A549 (cell line): ENCODE measurements around the gene PRR12. TPM values are rescaled to one million over a fixed set of nuclear protein-coding genes. Genes with fewer than 3 reads are reported as not detected.
A peak's percentile ranks its signal among the peaks of the same experiment; 100 is the strongest.

ENCODE experiments used
- ATAC-seq, 2 experiments: fragments of 200-7000 bp in 1 of 2; fragments of >200 bp in 1 of 2; cut with Nextera tagmentation in 1 of 2; cut with Tn5 transposase in 1 of 2; 3 replicates each; pipeline versions ENCODE4 v1.8.0 to v1.9.1; 2018 to 2020; ENCODE audit warnings: mild to moderate bottlenecking in 1 of 2, moderate library complexity in 1 of 2
- CTCF ChIA-PET: fragments of 300-600 bp; sonication (Branson Sonifier 250); formaldehyde crosslinking; extraction: SDS; loops from one replicate; lab custom pipeline; 2021; ENCODE audit warnings: antibody characterized with exemption, inconsistent platforms; lab: Yijun Ruan, JAX
- POLR2A ChIA-PET: fragments of 350-600 bp; formaldehyde crosslinking; extraction: SDS; loops from one replicate; lab custom pipeline; 2021; ENCODE audit warnings: antibody characterized with exemption, inconsistent platforms; lab: Yijun Ruan, JAX
- DNase-seq, 2 experiments: peaks; one replicate each; pipeline versions ENCODE4 v3.0.0 to v3.0.0-alpha.2; 2011 to 2016; ENCODE audit warnings: low read depth in 1 of 2, low spot score in 1 of 2
- FAIRE-seq: peaks from 2 replicates; lab custom pipeline; 2011; peaks lifted over from hg19 to GRCh38; lab: Jason Lieb, UNC
- H3K27ac ChIP-seq, 2 experiments: fragments of >200 bp; sonication (Bioruptor Twin); formaldehyde crosslinking; 3 replicates each; pipeline ENCODE4 v1.5.1; 2016 to 2017
- H3K4me1 ChIP-seq: fragments of >200 bp; sonication (Bioruptor Twin); formaldehyde crosslinking; 3 replicates; pipeline ENCODE4 v1.6.1; 2016
- H3K4me2 ChIP-seq: fragments of >200 bp; sonication (Bioruptor Twin); formaldehyde crosslinking; 3 replicates; pipeline ENCODE4 v1.6.1; 2016
- H3K4me3 ChIP-seq: fragments of >200 bp; sonication (Bioruptor Twin); formaldehyde crosslinking; 3 replicates; pipeline ENCODE4 v1.5.1; 2016
- H3K9me3 ChIP-seq: fragments of >200 bp; sonication (Bioruptor Twin); formaldehyde crosslinking; 3 replicates; pipeline ENCODE4 v1.6.1; 2016
- BCL3 ChIP-seq: fragments of >200 bp; sonication (Bioruptor Twin); formaldehyde crosslinking; IDR thresholded peaks from 3 replicates; pipeline ENCODE4 v1.6.1; 2016
- BHLHE40 ChIP-seq: IDR thresholded peaks from 2 replicates; pipeline ENCODE4 v1.6.1; 2012; ENCODE audit warnings: low read depth, low read length, inconsistent platforms
- CBX2 ChIP-seq: fragments of 200-600 bp; sonication (generic); IDR thresholded peaks from 2 replicates; pipeline ENCODE4 v1.6.1; 2016; ENCODE audit warnings: low read depth, mild to moderate bottlenecking, borderline replicate concordance
- CBX8 ChIP-seq: fragments of 200-600 bp; sonication (generic); IDR thresholded peaks from 2 replicates; pipeline ENCODE4 v1.6.1; 2016
- CEBPB ChIP-seq, 2 experiments: fragments of >200 bp in 1 of 2; sonication (Bioruptor Twin) in 1 of 2; formaldehyde crosslinking in 1 of 2; IDR thresholded peaks; 2 replicates each; pipeline ENCODE4 v1.6.1; 2012 to 2016
- CHD2 ChIP-seq: fragments of 150-350 bp; IDR thresholded peaks from 2 replicates; pipeline ENCODE4 v1.6.1; 2014; ENCODE audit warnings: low read length; ENCODE audit not compliant: partially characterized antibody
- CTCF ChIP-seq: fragments of >200 bp; sonication (Bioruptor Twin); formaldehyde crosslinking; IDR thresholded peaks from 3 replicates; pipeline ENCODE4 v1.5.1; 2016
- E2F6 ChIP-seq: IDR thresholded peaks from 2 replicates; pipeline ENCODE4 v1.6.1; 2012; ENCODE audit warnings: low read depth, borderline replicate concordance
- EP300 ChIP-seq, 2 experiments: fragments of >200 bp; sonication (Bioruptor Twin); formaldehyde crosslinking; IDR thresholded peaks; 2 replicates in 1 of 2; 3 replicates in 1 of 2; pipeline ENCODE4 v1.6.1; 2016 to 2017
- FOSL2 ChIP-seq, 2 experiments: fragments of 450-650 bp in 1 of 2; fragments of >200 bp in 1 of 2; sonication (Bioruptor Twin) in 1 of 2; formaldehyde crosslinking; IDR thresholded peaks; 2 replicates each; pipeline versions ENCODE4 v1.5.0 to v1.6.1; 2016 to 2020; ENCODE audit warnings: mild to moderate bottlenecking in 1 of 2, moderate library complexity in 1 of 2
- GATA3 ChIP-seq: IDR thresholded peaks from 2 replicates; pipeline ENCODE4 v1.6.1; 2012; ENCODE audit warnings: borderline replicate concordance
- HEYL ChIP-seq: fragments of 250-450 bp; sonication (Bioruptor Pico); IDR thresholded peaks from 2 replicates; pipeline ENCODE4 v1.8.0; 2021; ENCODE audit warnings: mild to moderate bottlenecking, moderate library complexity
- HMGXB4 ChIP-seq: fragments of 250-450 bp; sonication (Bioruptor Pico); IDR thresholded peaks from 2 replicates; pipeline ENCODE4 v1.5.0; 2021; ENCODE audit warnings: mild to moderate bottlenecking, moderate library complexity, borderline replicate concordance
- HOXA7 ChIP-seq: fragments of 250-450 bp; sonication (Bioruptor Pico); IDR thresholded peaks from 2 replicates; pipeline ENCODE4 v1.5.0; 2020; ENCODE audit warnings: mild to moderate bottlenecking, moderate library complexity
- HOXB5 ChIP-seq: fragments of 250-450 bp; sonication (Bioruptor Pico); IDR thresholded peaks from 2 replicates; pipeline ENCODE4 v1.5.0; 2020; ENCODE audit warnings: mild to moderate bottlenecking, moderate library complexity
- JUN ChIP-seq, 2 experiments: fragments of >200 bp; sonication (Bioruptor Twin); formaldehyde crosslinking; IDR thresholded peaks; 2 replicates in 1 of 2; 3 replicates in 1 of 2; pipeline ENCODE4 v1.6.1; 2016 to 2017
- JUNB ChIP-seq: fragments of >200 bp; sonication (Bioruptor Twin); formaldehyde crosslinking; IDR thresholded peaks from 2 replicates; pipeline ENCODE4 v1.6.1; 2016
- KDM1A ChIP-seq: fragments of 200-600 bp; sonication (generic); IDR thresholded peaks from 2 replicates; pipeline ENCODE4 v1.6.1; 2016; ENCODE audit warnings: low read depth, mild to moderate bottlenecking
- KDM5A ChIP-seq: fragments of 200-600 bp; sonication (generic); IDR thresholded peaks from 2 replicates; pipeline ENCODE4 v1.6.1; 2016; ENCODE audit warnings: antibody characterized with exemption, mild to moderate bottlenecking
- MAFK ChIP-seq: fragments of 450-650 bp; IDR thresholded peaks from 2 replicates; pipeline ENCODE4 v1.6.1; 2014; ENCODE audit not compliant: partially characterized antibody
- MAX ChIP-seq: IDR thresholded peaks from 2 replicates; pipeline ENCODE4 v1.6.1; 2012
- MAZ ChIP-seq: fragments of 150-350 bp; IDR thresholded peaks from 2 replicates; pipeline ENCODE4 v1.6.1; 2014; ENCODE audit warnings: antibody characterized with exemption, low read depth, low read length, borderline replicate concordance
- MYC ChIP-seq: IDR thresholded peaks from 2 replicates; pipeline ENCODE4 v1.6.1; 2012; ENCODE audit warnings: mild to moderate bottlenecking, inconsistent platforms, low read length, improper control_type of control experiment, borderline replicate concordance
- PHF8 ChIP-seq: fragments of 200-600 bp; sonication (generic); IDR thresholded peaks from 2 replicates; pipeline ENCODE4 v1.6.1; 2016; ENCODE audit warnings: low read depth, mild to moderate bottlenecking, antibody characterized with exemption, moderate library complexity, borderline replicate concordance
- POLR2AphosphoS2 ChIP-seq: conservative IDR thresholded peaks from 2 replicates; pipeline ENCODE4 v1.6.1; 2012; ENCODE audit warnings: low read length, improper control_type of control experiment, inconsistent platforms
- REST ChIP-seq: fragments of 200-600 bp; sonication (generic); IDR thresholded peaks from 2 replicates; pipeline ENCODE4 v1.6.1; 2016; ENCODE audit warnings: antibody characterized with exemption, mild to moderate bottlenecking, moderate library complexity
- SMC3 ChIP-seq: fragments of >200 bp; sonication (Bioruptor Twin); formaldehyde crosslinking; IDR thresholded peaks from 3 replicates; pipeline ENCODE4 v1.6.1; 2018; ENCODE audit warnings: inconsistent platforms
- SREBF2 ChIP-seq: fragments of 450-650 bp; IDR thresholded peaks from 2 replicates; pipeline ENCODE4 v1.6.1; 2014; ENCODE audit warnings: mild to moderate bottlenecking, moderate library complexity
- TFCP2L1 ChIP-seq: fragments of 250-450 bp; sonication (Bioruptor Pico); IDR thresholded peaks from 2 replicates; pipeline ENCODE4 v1.5.0; 2021; ENCODE audit warnings: mild to moderate bottlenecking
- TP53 ChIP-seq: fragments of 250-450 bp; sonication (Bioruptor Pico); IDR thresholded peaks from 2 replicates; pipeline ENCODE4 v1.5.0; 2021; ENCODE audit warnings: mild to moderate bottlenecking, moderate library complexity
- ZC3H11A ChIP-seq: fragments of 450-650 bp; IDR thresholded peaks from 2 replicates; pipeline ENCODE4 v1.6.1; 2014; ENCODE audit warnings: antibody characterized with exemption, mild to moderate bottlenecking
- WGBS: methylation state at CpG from one replicate; pipeline ENCODE4 v1.1.6; 2017; ENCODE audit errors: missing lambda C conversion rate; 5-methylcytosine and 5-hydroxymethylcytosine counted together
- polyA plus RNA-seq, 4 experiments: library from polyadenylated mRNA; depleted of rRNA in 3 of 4; stranded (reverse); fragments of >200 nt; fragmentation: RNase III in 1 of 4; extraction: RNeasy Plus Mini Kit Qiagen cat#74134 plus additional on column Dnase treatment in 1 of 4; gene quantifications; 2 replicates in 3 of 4; 3 replicates in 1 of 4; pipeline ENCODE4 v1.2.3, GENCODE V29; 2011 to 2017

PRR12 gene
- polyA plus RNA-seq, 2 of the 4 experiments (the other 2 are of a cell fraction), result 0.78 to 15.6 TPM

- FAIRE-seq, result peak; percentile 96
- under 1% methylated on average over 38 of the region's 51 CpGs for WGBS
- POLR2A ChIA-PET, result interaction anchor here (0.5 to 3.9 kb wide), 25 partner anchors 9 to 237 kb away, joined by 3 to 48 read pairs (median 5); partner anchors contain the start of genes AKT1S1, ALDH16A1, BCL2L12 and IRF3
- peak within 1 kb of the TSS; percentile 97 for H3K4me2 ChIP-seq
- H3K27ac ChIP-seq, result peak within 1 kb of the TSS; percentile 97 to 99
- ATAC-seq, result peak; percentile 62 to 76
- H3K9me3 ChIP-seq, result no peaks in the 10 kb centered on the region
- peak within 1 kb of the TSS; percentile 94 for H3K4me3 ChIP-seq
- CTCF ChIA-PET, result interaction anchor here (0.7 to 12.4 kb wide), 12 partner anchors 15 to 93 kb away, joined by 3 to 134 read pairs (median 4); partner anchors contain the start of genes BCL2L12, IRF3, PRMT1 and PRRG2
- peak; percentile 99 to 100 for DNase-seq
- H3K4me1 ChIP-seq, result peaks cover 37% of the 10 kb centered on the region
- no peak for TF ChIP-seq TFCP2L1 (CRISPR knock-in tag)
- TF ChIP-seq JUNB, result peak; percentile 51; the same call in 1 of the 2 replicates
- no peak for TF ChIP-seq CTCF
- peak in 1 of 2 experiments; percentile 13; a peak in 1 of 4 replicates for TF ChIP-seq CEBPB (IDR thresholded peaks at IDR 0.05)
- peak; percentile 71 for TF ChIP-seq MAZ
- no peak for TF ChIP-seq CHD2
- TF ChIP-seq KDM5A, result no peak
- TF ChIP-seq HEYL (CRISPR knock-in tag), result no peak
- TF ChIP-seq E2F6, result no peak
- TF ChIP-seq BCL3, result peak; percentile 73; the same call in 2 of the 3 replicates
- TF ChIP-seq POLR2AphosphoS2, result no peak
- peak; percentile 90 to 95 for TF ChIP-seq JUN (IDR thresholded peaks at IDR 0.05)
- no peak for TF ChIP-seq HOXA7 (CRISPR knock-in tag)
- peak; percentile 64 for TF ChIP-seq MAFK
- no peak for TF ChIP-seq HMGXB4
- TF ChIP-seq FOSL2 (IDR thresholded peaks at IDR 0.05), result peak; percentile 81
- peak; percentile 97 for TF ChIP-seq FOSL2 (CRISPR knock-in tag; IDR thresholded peaks at IDR 0.05)
- TF ChIP-seq REST, result no peak
- TF ChIP-seq KDM1A, result no peak
- TF ChIP-seq SREBF2, result no peak
- peak; percentile 67; the same call in 1 of the 2 replicates for TF ChIP-seq GATA3
- no peak for TF ChIP-seq HOXB5 (CRISPR knock-in tag)
- peak; percentile 13 to 42; a peak in 1 of 5 replicates for TF ChIP-seq EP300 (IDR thresholded peaks at IDR 0.05)
- peak; percentile 6; the same call in 1 of the 3 replicates for TF ChIP-seq SMC3
- peak; percentile 93 for TF ChIP-seq MYC
- no peak for TF ChIP-seq CBX8
- peak; percentile 65 for TF ChIP-seq MAX
- TF ChIP-seq CBX2, result no peak
- no peak for TF ChIP-seq BHLHE40
- TF ChIP-seq ZC3H11A, result no peak
- no peak for TF ChIP-seq TP53 (CRISPR knock-in tag)
- no peak for TF ChIP-seq PHF8
Measured at GRCh38 chr19:49640113-49640898, 49.3 kb downstream of the PRR12 start, which contains the start of gene RRAS. Gene RRAS, minus strand, starts transcription at chr19:49640143. Its CDS starts 45 bp downstream, at chr19:49640098.
